Measurements from ENCODE around the gene RBL1.

- TF ChIP-seq CTCF (IDR thresholded peaks at IDR 0.05) (no peak), POLR2AphosphoS5 (IDR thresholded peaks at IDR 0.05) (no peak)
These were observed 644 bp downstream of the RBL1 start for GRCh38 chr20:37095108-37095598.
